GM21619 (cell line): ENCODE data around the gene SEMA4C.

Experiments
- ATAC-seq: cut with Tn5 transposase; IDR thresholded peaks from one replicate; pipeline ENCODE4 v1.9.1; 2021; ENCODE audit not compliant: unreplicated experiment

Gene SEMA4C, protein sequence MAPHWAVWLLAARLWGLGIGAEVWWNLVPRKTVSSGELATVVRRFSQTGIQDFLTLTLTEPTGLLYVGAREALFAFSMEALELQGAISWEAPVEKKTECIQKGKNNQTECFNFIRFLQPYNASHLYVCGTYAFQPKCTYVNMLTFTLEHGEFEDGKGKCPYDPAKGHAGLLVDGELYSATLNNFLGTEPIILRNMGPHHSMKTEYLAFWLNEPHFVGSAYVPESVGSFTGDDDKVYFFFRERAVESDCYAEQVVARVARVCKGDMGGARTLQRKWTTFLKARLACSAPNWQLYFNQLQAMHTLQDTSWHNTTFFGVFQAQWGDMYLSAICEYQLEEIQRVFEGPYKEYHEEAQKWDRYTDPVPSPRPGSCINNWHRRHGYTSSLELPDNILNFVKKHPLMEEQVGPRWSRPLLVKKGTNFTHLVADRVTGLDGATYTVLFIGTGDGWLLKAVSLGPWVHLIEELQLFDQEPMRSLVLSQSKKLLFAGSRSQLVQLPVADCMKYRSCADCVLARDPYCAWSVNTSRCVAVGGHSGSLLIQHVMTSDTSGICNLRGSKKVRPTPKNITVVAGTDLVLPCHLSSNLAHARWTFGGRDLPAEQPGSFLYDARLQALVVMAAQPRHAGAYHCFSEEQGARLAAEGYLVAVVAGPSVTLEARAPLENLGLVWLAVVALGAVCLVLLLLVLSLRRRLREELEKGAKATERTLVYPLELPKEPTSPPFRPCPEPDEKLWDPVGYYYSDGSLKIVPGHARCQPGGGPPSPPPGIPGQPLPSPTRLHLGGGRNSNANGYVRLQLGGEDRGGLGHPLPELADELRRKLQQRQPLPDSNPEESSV

DNA sequence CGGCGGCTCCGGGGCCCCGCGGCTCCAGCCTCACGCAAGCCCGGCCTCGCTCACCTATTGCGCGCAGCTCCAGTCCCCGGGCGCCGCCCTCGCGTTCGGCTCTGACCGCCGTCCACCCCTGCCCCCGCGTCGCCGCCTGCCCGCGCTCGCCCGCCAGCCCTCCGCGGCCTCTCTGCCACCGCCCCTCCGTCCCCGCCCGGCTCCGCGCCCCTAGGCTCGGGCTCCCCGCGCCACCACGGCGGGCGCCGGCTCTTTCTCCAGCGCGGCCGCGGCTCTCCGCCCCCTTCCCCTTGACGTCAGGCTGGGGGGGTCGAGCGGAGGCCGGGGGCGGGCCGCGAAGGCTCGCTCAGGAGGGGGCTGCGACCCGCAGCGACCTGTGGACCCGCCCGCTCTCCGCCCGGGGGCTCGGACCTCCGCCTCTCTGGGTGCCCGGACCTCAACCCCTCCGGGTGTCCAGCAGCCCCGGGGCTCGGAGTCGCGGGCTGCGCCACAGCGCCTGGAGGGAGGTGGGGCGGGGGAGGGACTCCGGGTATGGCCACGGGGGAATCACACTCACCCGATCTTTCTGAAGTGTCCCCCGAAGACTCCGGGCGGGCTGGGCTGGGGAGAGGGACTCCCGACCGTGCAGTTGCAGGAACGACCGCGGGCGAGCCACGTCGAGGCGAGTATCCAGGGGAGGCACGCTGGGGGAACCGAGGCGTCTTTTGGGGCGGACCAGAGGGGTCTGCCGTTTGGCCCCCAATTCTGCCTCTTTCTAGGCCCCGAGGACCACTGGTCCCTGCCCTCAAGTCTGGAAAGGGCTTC lies at the start of gene SEMA4C:
Gene SEMA4C (minus strand): TSS at position 259 of the 804 bp plus-strand sequence. CDS start 2,194 bp downstream, outside the sequence.
- ATAC-seq: no peak

DNA sequence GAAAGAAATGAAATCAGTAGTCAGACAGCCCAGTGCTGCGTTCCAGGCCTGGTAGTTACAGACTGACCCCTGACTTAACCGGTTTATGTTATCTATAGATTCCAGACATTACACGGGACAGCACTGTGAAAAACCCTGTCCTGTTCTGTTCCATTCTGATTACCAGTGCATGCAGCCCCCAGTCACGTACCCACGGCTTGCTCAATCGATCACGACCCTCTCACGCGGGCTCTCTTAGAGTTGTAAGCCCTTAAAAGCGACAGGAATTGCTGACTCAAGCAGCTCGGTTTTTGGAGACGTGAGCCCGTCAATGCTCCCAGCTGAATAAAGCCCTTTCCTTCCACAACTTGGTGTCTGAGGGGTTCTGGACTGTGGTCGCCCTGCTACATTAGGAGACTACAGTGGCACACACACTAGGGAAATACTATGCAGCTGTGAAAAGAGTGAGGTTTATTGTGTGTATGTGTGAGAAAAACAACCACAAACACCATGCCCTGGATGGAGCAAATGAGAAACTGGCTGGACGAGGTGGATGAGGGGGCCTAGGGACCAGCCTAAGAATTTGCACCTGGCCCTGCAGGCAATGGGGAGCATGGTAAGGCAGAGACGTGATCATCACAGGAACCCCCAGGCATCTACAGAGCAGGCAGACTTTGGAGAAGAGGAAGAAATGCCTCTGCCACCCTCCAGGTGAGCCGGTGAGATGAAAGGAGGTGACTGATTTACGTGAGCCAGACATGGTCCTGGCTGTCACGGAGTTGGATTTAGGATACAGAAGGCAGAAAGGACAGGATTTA lies 49.1 kb upstream of the SEMA4C start:
- ATAC-seq: no peak

DNA sequence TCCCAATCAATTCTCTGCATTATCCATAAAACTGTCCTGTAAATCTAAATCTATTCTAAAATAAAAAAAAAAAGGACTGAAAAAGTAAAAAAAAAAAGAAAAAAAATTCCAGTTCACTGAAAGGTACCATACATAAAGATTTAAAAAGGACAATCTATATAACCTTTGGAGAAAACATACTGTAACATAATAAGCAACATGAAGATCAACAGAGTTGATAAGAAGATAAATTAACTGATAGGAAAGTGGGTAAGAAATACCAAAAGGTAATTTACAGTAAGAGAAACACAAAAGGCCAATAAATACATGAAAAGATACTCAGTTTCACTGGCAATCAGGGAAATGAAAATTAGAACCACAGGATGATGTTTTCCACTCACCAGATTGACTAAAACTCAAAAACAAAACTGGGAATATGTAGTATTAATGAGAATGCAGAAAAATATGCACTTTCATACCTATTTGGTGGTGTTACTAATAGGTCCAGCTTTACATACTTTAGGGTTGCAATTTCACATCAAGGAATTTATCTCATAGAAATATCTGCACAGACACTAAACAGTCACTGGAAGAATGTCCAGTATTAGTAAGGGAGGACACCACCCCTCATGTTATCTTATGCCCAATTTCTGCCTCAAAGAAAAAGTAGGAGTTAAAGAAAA lies 48.3 kb upstream of the SEMA4C start:
- no peak for ATAC-seq

DNA sequence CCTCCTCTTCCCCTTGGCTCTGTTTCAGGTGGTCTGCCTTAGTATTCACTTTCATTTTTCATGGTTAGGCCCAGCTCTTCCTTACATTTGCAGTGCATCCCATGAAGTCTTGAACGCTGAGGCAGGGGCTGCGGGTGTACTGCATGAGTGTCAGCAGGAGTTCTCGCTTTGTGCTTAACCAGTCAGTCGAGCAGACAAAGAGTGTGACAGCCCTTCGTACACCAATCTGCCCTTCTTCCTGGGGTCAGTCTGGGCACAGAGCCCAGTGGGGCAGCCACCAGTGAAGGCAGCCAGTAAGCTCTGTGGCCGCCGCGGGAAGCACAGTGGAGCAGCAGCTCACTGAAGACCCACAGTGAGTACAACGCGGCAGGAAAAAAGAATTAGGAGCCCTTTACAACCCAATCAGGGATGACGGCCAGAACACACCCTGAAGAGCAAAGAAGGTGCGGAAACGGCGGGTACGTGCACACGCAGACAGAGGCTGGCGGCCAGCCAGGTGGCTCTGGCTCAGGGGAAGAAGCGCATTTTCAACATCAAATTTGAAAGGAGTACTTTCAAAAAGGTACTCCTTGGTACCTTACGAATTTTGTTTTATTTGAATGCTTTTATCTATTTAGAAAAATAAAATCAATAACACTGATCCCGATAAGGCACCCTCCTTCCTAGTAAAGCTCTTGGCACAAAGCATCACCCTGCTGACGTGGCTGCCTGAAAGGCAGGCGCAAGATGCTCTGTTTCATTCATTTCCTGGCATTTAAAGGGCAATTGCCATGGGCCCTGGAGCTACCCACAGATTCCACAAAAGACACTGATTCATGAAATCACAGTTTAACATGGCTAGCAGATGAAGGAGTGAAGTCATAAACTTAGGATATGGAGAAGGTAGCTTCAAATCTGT lies 47.0 kb upstream of the SEMA4C start:
- ATAC-seq: no peak

DNA sequence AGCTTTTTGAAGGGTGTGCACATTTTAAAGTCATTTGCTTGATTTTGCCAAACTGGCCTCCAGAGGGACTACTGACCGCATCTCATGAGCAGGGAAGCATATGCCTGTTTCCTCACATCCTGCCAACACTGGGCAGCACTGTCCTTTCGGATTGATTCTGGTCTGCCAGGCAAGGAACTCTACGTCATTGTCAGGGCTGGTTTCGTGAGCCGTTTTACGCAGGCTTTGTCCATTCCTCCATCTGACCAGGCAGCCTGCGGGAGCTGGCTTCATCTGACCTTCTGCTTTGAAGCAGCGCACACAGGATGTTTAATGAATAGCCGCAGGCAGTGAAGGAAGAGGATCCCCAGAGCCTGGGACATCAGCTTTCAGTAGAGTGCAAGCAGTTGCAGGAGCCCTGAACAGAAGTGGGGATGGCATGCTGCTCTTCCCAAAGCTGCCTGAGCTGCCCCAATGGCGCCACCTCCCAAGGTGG lies 46.3 kb upstream of the SEMA4C start:
- ATAC-seq: no peak

DNA sequence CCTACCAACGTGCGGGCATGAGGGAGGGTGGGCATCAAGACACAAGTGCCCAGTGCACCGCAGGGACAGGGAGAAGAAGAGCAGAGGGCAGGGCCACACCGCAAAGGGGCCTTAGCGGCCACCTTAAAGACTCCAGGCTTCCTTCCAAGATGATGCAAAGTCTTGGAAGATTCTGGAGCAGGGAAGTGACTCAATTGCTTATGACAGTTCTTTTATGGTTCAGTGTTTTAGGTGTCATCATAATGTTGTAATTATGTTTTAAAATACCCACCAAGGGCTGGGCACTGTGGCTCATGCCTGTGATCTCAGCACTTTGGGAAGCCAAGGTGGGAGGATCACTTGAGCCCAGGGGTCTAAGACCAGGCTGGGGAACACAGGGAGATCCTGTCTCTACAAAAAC lies 44.5 kb upstream of the SEMA4C start:
- no peak for ATAC-seq

DNA sequence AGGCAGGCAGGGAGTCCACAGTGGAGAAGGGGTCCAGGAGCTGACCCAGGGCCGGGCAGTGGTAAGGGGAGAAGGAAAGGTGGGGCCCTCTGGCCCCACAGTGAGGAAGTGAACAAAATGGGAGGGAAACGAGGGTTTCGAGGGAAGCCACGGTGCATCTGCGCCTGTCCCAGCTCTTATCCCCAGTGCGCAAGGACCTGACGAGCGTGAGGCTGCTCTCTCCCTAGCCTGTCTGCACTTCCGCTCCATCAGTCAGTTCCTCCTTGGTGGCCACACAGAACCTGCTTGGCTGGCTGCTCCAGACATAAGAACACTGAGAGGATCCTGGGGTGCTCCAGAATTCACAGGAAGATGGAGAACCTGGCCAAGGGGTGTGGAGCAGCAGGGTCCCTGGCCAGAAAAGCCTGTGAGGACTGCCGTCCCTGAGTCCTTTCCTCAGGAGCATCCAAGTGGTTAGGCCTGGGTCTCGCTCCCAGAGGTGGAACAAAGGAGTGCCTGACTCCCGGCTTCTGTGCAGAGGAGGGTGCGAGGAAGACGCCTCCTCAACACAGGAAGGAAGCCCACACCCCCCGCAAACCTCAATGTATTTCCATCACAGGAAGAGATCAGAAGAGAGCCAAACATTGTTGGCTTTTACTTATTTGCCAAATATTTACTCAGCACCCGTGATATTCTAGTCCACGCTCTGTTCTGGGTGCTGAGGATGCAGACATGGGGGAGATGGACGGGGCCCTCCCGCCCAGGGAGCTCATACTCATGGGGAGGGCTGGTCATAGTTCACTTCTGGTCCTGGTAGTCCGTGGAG lies 43.7 kb upstream of the SEMA4C start:
- ATAC-seq: no peak

DNA sequence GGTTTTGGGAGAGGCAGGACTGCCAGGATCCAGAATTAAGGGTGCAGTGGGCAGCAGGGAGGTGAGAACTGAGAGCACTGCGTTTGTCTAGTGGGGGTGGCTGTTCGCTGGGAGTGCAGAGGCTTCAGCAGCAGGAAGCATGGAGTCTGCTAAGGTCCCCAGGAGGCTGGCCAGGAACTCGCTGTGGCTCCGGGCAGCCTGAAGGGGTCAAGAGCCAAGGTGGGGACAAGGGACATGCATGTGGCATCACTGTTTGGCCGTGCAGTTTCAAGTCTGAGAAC lies 43.2 kb upstream of the SEMA4C start:
- no peak for ATAC-seq

DNA sequence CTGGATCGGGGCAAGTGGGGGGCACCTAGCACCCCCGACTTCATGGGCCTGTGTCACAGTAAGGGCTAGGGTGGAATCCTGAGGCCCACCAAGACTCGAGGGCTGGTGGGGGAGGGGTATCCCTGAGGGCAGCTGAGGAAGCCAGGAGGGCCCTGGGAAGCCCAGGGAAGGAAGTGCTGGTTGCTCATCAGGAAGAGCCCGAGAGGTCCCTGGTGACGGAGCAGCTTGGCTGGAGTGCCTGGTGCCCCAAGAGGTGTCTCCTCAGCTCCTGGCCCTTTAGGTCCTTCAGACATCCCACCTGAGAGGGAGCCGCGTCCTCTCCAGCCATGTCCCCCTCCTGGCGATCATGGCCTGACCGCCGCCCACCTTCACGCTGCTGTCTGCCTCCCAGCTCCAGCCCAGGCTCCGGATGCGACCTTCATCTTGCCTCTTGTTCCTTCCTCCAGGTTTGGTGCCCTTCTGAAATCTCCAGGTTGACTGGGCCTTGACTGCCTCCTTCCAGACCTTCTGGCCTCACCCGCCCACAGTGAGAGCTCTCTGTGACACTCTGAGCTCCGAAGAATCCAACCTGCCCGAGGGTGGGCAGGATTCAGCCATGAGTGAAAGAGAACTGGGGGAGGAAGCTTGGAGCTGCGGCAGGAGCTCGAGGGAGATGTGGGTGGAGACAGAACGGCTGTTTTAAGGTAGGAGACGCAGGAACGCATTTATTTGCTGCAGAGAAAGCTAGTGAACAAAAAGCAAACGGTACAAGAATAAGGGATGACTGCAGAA lies 42.7 kb upstream of the SEMA4C start:
- ATAC-seq: no peak

DNA sequence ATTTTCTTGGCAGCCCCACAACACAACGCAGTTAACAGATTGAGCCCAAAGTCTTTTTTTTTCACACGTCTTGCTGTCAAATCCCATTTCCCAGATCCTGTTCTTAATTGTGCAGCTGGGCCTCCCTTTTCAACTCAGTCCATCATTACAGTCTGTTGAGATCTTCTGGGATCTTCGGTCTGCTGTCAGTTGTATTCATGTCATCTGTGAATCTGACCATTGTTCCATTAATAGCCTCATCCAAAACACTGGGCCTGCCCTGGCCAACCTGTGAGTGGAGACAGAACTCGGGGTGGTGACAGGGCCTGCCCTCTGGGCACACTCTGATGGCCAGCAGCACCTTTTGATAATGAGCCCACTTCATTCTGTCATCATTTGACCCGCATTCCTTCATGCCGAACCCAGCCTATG lies 39.7 kb upstream of the SEMA4C start:
- no peak for ATAC-seq

DNA sequence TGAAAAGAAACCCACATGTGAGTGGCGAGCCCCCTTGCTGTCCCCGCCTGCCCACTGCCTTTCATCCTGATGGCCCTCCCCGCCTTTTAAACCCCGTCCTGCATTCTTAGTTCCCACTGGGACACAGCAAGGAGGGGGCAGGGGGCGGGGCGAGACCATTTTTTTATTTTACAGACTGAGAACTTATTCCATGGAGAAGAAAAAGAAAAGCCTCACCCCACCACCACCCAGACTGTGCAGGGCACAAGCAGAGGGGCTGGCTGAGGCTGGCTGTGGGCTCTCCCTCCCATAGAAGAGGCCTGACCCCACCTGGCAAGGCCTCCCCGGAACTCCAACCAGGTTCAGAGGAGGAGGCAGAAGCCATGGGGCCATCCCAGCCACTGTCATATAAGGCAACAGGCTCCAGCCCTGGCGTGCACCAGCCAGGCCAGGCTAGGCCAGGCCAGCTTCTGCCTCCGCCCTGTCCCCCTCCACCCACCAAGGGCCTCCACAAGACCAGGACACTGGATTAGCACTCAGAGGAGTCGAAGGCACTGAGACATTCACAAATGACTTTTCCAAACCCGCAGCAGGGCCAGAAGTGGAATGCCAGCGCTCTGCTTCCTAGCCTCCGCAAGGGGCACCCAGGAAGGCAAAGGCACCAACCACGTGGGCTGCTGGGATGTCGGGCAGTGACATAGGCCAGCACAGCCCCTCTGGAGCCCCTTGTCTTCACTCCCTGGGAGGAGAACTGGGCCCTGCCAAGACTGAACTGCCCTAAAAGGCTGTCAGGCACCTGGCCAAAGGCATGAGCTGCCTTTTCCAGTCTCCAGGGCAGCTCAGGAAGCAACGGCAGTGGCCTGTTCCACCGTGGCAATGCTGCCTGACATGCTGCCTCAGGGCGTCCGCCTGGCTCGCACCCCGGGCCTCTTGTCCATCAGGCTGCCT lies 37.5 kb upstream of the SEMA4C start:
- ATAC-seq: no peak

DNA sequence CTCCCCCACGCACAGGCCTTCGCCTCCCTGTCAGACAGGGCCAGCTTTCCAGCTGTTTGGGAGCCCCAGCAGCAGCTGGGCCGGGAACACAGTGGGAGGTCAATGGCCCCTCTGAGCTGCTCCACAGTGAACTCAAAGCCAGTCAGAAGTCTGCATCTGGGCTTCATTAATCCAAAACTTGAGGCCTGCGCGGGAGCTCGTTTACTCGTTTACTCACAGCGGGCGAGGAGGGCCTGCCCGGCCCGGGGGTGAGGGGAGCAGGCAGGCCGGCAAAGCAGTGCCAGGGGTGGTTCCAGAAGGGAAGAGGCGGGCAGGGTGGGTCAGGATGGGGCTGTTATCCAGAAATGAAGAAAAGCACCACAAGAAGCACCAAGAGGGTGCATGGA lies 36.8 kb upstream of the SEMA4C start:
- ATAC-seq: no peak

DNA sequence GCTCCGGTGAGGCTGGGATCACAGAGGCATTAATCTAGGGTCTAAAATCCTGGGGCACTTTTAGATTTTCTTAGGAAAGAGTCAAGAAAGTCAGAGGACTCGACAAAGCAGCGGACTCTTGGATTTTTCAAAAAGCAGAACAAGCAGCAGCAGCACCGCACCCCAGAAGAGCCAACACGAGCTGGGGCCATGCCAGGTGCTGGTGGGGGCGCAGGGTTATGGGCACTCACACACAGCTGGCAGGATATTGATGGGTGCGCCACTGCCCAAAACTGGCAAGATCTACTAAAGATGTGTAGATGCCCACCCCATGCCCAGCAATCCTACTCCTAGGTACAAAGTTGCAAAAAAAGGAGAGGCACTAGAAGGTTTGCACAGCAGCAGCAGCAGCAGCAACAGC lies 33.9 kb upstream of the SEMA4C start:
- ATAC-seq: no peak

DNA sequence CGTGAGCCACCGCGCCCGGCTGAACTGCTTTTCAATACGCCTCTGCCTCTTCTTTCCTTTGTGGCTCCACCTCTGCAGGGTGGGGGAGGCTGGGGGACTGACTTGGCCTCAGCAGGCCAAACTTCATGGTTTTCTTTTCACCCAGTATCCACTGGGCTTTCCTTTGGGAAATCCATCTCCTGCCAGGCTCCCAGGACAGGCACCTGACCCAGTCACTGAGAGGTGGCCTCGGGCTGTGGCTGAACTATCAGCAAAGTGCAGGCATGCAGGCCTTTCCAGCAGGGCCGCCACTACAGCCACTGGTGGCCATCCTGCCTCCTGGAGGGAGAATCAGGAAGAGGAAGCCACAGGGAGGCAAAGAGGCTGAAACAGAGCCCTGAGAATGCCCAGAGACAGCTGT lies 33.4 kb upstream of the SEMA4C start:
- ATAC-seq: no peak

DNA sequence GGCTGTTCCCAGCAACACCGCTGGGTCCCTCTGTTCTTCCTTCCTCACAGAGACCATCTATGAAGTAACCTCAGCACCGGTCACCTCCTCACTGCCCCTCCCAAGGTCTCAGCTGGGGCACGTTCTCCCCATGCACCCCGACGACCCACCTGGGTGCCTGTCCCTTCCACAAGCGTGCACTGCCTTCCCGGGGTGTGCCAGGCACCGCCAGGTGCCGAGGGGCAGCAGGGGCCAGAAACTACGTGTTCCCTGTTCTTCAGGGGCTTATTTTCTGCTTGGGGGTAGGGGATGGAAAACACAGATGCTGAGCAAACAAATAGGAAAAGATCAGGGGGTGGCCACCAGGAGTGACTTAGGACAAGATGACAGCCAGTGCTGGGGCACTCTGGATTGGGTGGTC lies 30.4 kb upstream of the SEMA4C start:
- no peak for ATAC-seq

DNA sequence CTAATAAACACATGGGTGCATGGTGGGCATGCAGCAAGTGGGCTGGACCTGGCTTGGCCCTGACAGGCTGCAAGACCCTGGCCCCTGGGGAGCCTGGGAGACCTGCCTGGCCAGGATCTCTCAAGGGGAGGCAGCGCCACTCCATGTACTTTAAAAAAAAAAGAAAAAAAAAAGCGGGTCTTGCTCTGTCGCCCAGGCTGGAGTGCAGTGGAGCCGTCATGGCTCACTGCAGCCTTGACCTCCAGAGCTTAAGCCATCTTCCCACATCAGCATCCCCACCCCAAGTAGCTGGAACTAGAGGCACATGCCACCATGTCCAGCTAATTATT lies 29.5 kb upstream of the SEMA4C start:
- ATAC-seq: no peak
